ENCODE results near the gene CPED1.
"Not testable (repeated sequence)": the region's sequence is repeated elsewhere in the genome, so short reads cannot be mapped to it uniquely, and the experiment has no call there.

The CPED1 gene

GRCh38 chr7:121186746-121187145 lies 198.2 kb downstream of the CPED1 start:
- DNase-seq (ENCODE audit: low read depth): no peak

- DNase-seq (ENCODE audit: low read depth): no peak
These were observed 198.7 kb downstream of the CPED1 start for GRCh38 chr7:121187222-121187621.

- DNase-seq (ENCODE audit: low read depth): no peak
These were observed 199.2 kb downstream of the CPED1 start for GRCh38 chr7:121187676-121188075.

GRCh38 chr7:121192834-121193233 lies 204.3 kb downstream of the CPED1 start:
- no peak for DNase-seq (ENCODE audit: low read depth)

GRCh38 chr7:121195010-121195409 lies 206.5 kb downstream of the CPED1 start:
- no peak for DNase-seq (ENCODE audit: low read depth)

GRCh38 chr7:121195874-121196273 lies 207.4 kb downstream of the CPED1 start:
- DNase-seq (ENCODE audit: low read depth): no peak

GRCh38 chr7:121196286-121196685 lies 207.8 kb downstream of the CPED1 start:
- no peak for DNase-seq (ENCODE audit: low read depth)

- DNase-seq (ENCODE audit: low read depth): no peak
These were observed 208.9 kb downstream of the CPED1 start for GRCh38 chr7:121197455-121197854.

- DNase-seq (ENCODE audit: low read depth): no peak
These were observed 210.0 kb downstream of the CPED1 start for GRCh38 chr7:121198502-121198901.

GRCh38 chr7:121202125-121202524 lies 213.6 kb downstream of the CPED1 start:
- no peak for DNase-seq (ENCODE audit: low read depth)

GRCh38 chr7:121202834-121203233 lies 214.3 kb downstream of the CPED1 start:
- DNase-seq (ENCODE audit: low read depth): no peak

- DNase-seq (ENCODE audit: low read depth): no peak
These were observed 216.0 kb downstream of the CPED1 start for GRCh38 chr7:121204537-121204936.

- no peak for DNase-seq (ENCODE audit: low read depth)
These were observed 217.3 kb downstream of the CPED1 start for GRCh38 chr7:121205777-121206176.

- no peak for DNase-seq (ENCODE audit: low read depth)
These were observed 222.7 kb downstream of the CPED1 start for GRCh38 chr7:121211253-121211652.

- DNase-seq (ENCODE audit: low read depth): no peak
These were observed 223.5 kb downstream of the CPED1 start for GRCh38 chr7:121212036-121212435.

- no peak for DNase-seq (ENCODE audit: low read depth)
These were observed 226.1 kb downstream of the CPED1 start for GRCh38 chr7:121214657-121215056.

GRCh38 chr7:121219026-121219425 lies 230.5 kb downstream of the CPED1 start:
- no peak for DNase-seq (ENCODE audit: low read depth)

GRCh38 chr7:121221108-121221507 lies 232.6 kb downstream of the CPED1 start:
- DNase-seq (ENCODE audit: low read depth): not testable (repeated sequence)

- no peak for DNase-seq (ENCODE audit: low read depth)
These were observed 240.3 kb downstream of the CPED1 start for GRCh38 chr7:121228779-121229178.

GRCh38 chr7:121235201-121235600 lies 246.7 kb downstream of the CPED1 start:
- DNase-seq (ENCODE audit: low read depth): no peak

GRCh38 chr7:121237601-121238000 lies 249.1 kb downstream of the CPED1 start:
- no peak for DNase-seq (ENCODE audit: low read depth)

GRCh38 chr7:121244120-121244870 lies 255.8 kb downstream of the CPED1 start:
- no peak for DNase-seq (ENCODE audit: low read depth)

GRCh38 chr7:121251367-121251766 lies 262.9 kb downstream of the CPED1 start:
- not testable (repeated sequence) for DNase-seq (ENCODE audit: low read depth)

- DNase-seq (ENCODE audit: low read depth): not testable (repeated sequence)
These were observed 264.2 kb downstream of the CPED1 start for GRCh38 chr7:121252523-121253235.

All from stimulated activated CD8-positive, alpha-beta memory T cell treated with anti-CD3 and anti-CD28 coated beads, Interleukin-12 subunit alpha, Interleukin-12 subunit beta, amount 100 ng/mL, for 1 hour (primary cell).